Duodenal mucosa (tissue), 2 donors: ENCODE measurements around the gene ALDH3A1.
"Not testable (repeated sequence)": the region's sequence is repeated elsewhere in the genome, so short reads cannot be mapped to it uniquely, and the experiment has no call there.

Experiments used
- H3K27ac ChIP-seq: one replicate; pipeline ENCODE4 v1.7.0; 2013; ENCODE audit warnings: low read depth, low read length
- H3K27me3 ChIP-seq, 2 donors: one replicate each; pipeline ENCODE4 v1.7.0; 2013; ENCODE audit warnings: low read length in 2 of 2, control low read depth in 1 of 2; ENCODE audit not compliant: insufficient read depth in 2 of 2, control insufficient read depth in 1 of 2
- H3K36me3 ChIP-seq, 2 donors: one replicate each; pipeline ENCODE4 v1.7.0; 2013; ENCODE audit warnings: low read length in 2 of 2, control low read depth in 1 of 2; ENCODE audit not compliant: insufficient read depth in 2 of 2, control insufficient read depth in 1 of 2
- H3K4me1 ChIP-seq, 2 donors: one replicate each; pipeline ENCODE4 v1.7.0; 2013; ENCODE audit warnings: low read length in 2 of 2, control low read depth in 1 of 2; ENCODE audit not compliant: insufficient read depth in 2 of 2, control insufficient read depth in 1 of 2
- H3K4me3 ChIP-seq, 2 donors: one replicate each; pipeline ENCODE4 v1.7.0; 2013; ENCODE audit warnings: low read length in 2 of 2, low read depth in 1 of 2
- H3K9ac ChIP-seq, 2 donors: one replicate each; pipeline ENCODE4 v1.7.0; 2013; ENCODE audit warnings: low read length in 2 of 2, low read depth in 1 of 2
- H3K9me3 ChIP-seq, 2 donors: one replicate each; pipeline ENCODE4 v1.7.0; 2013; ENCODE audit warnings: low read length in 2 of 2, control low read depth in 1 of 2; ENCODE audit not compliant: control insufficient read depth in 1 of 2

ALDH3A1 gene

GRCh38 chr17:19770985-19771735 lies 23.1 kb upstream of the ALDH3A1 start:
- Histone ChIP-seq H3K36me3 (peaks cover 0 to 5% of the 10 kb centered on the region in 2 donors), H3K9me3 (no peaks in the 10 kb centered on the region), H3K4me3 (no peak overlapping the region), H3K27me3 (no peaks in the 10 kb centered on the region), H3K9ac (no peak overlapping the region), H3K27ac (no peak overlapping the region), H3K4me1 (no peaks in the 10 kb centered on the region)

- Histone ChIP-seq H3K27ac (no peak overlapping the region), H3K4me1 (no peaks in the 10 kb centered on the region), H3K9ac (no peak overlapping the region), H3K4me3 (no peak overlapping the region), H3K27me3 (no peaks in the 10 kb centered on the region), H3K36me3 (no peaks in the 10 kb centered on the region), H3K9me3 (no peaks in the 10 kb centered on the region)
Measured at GRCh38 chr17:19769946-19770652, 22.0 kb upstream of the ALDH3A1 start.

- H3K36me3 ChIP-seq: no peaks in the 10 kb centered on the region
- H3K27me3 ChIP-seq: no peaks in the 10 kb centered on the region
- no peaks in the 10 kb centered on the region for H3K9me3 ChIP-seq
- H3K4me3 ChIP-seq: no peak overlapping the region
- H3K9ac ChIP-seq: no peak overlapping the region
- no peak overlapping the region for H3K27ac ChIP-seq
- H3K4me1 ChIP-seq: no peaks in the 10 kb centered on the region
Measured at GRCh38 chr17:19768046-19768782, 20.1 kb upstream of the ALDH3A1 start.

GRCh38 chr17:19766421-19767270 lies 18.5 kb upstream of the ALDH3A1 start:
- no peak overlapping the region for H3K4me3 ChIP-seq
- H3K9me3 ChIP-seq: no peaks in the 10 kb centered on the region
- H3K27ac ChIP-seq: no peak overlapping the region
- no peaks in the 10 kb centered on the region for H3K4me1 ChIP-seq
- H3K36me3 ChIP-seq: no peaks in the 10 kb centered on the region
- no peak overlapping the region for H3K9ac ChIP-seq
- no peaks in the 10 kb centered on the region for H3K27me3 ChIP-seq

- H3K9me3 ChIP-seq: no peaks in the 10 kb centered on the region
- H3K27ac ChIP-seq: no peak overlapping the region
- no peak overlapping the region for H3K4me3 ChIP-seq
- H3K9ac ChIP-seq: no peak overlapping the region
- H3K36me3 ChIP-seq: no peaks in the 10 kb centered on the region
- H3K27me3 ChIP-seq: no peaks in the 10 kb centered on the region
- H3K4me1 ChIP-seq: no peaks in the 10 kb centered on the region
Measured at GRCh38 chr17:19766016-19766415, 17.9 kb upstream of the ALDH3A1 start.

- H3K4me3 ChIP-seq, H3K27ac ChIP-seq, H3K9me3 ChIP-seq, H3K4me1 ChIP-seq, H3K36me3 ChIP-seq, H3K9ac ChIP-seq, H3K27me3 ChIP-seq: not testable (repeated sequence)
Measured at GRCh38 chr17:19763991-19764390, 15.9 kb upstream of the ALDH3A1 start.

GRCh38 chr17:19763416-19763815 lies 15.3 kb upstream of the ALDH3A1 start:
- no peak overlapping the region for H3K4me3 ChIP-seq
- H3K27me3 ChIP-seq: no peaks in the 10 kb centered on the region
- H3K27ac ChIP-seq: no peak overlapping the region
- no peaks in the 10 kb centered on the region for H3K9me3 ChIP-seq
- no peaks in the 10 kb centered on the region for H3K36me3 ChIP-seq
- H3K9ac ChIP-seq: no peak overlapping the region
- no peaks in the 10 kb centered on the region for H3K4me1 ChIP-seq

GRCh38 chr17:19762515-19762961 lies 14.4 kb upstream of the ALDH3A1 start:
- Histone ChIP-seq H3K4me3 (no peak overlapping the region), H3K27me3 (no peaks in the 10 kb centered on the region), H3K27ac (no peak overlapping the region), H3K4me1 (no peaks in the 10 kb centered on the region), H3K9me3 (no peaks in the 10 kb centered on the region), H3K9ac (no peak overlapping the region), H3K36me3 (no peaks in the 10 kb centered on the region)

GRCh38 chr17:19760746-19761145 lies 12.6 kb upstream of the ALDH3A1 start:
- no peak overlapping the region for H3K9ac ChIP-seq
- H3K27ac ChIP-seq: no peak overlapping the region
- H3K4me1 ChIP-seq: no peaks in the 10 kb centered on the region
- no peaks in the 10 kb centered on the region for H3K9me3 ChIP-seq
- no peaks in the 10 kb centered on the region for H3K27me3 ChIP-seq
- no peak overlapping the region for H3K4me3 ChIP-seq
- H3K36me3 ChIP-seq: no peaks in the 10 kb centered on the region
